GM10266 (cell line): ENCODE measurements around the gene PDE4D.

Experiments used
- DNase-seq: peaks from one replicate; pipeline ENCODE4 v3.0.0; 2012; ENCODE audit errors: extremely low spot score
- CTCF ChIP-seq: IDR thresholded peaks from 2 replicates; pipeline ENCODE4 v1.5.1; 2012; ENCODE audit warnings: mild to moderate bottlenecking, low read depth; ENCODE audit not compliant: control insufficient read depth, insufficient read depth; ENCODE audit errors: missing control alignments

PDE4D gene

GRCh38 chr5:59832577-59833301 lies 60.8 kb downstream of the PDE4D start:
- DNase-seq, result no peak
- TF ChIP-seq CTCF, result no peak

GRCh38 chr5:59831326-59832010 lies 62.1 kb downstream of the PDE4D start:
- no peak for DNase-seq

GRCh38 chr5:59830536-59831200 lies 62.9 kb downstream of the PDE4D start:
- TF ChIP-seq CTCF, result no peak
- no peak for DNase-seq

More at GRCh38 chr5:59831326-59832010, 62.1 kb downstream of the PDE4D start:
- no peak for TF ChIP-seq CTCF

DNA sequence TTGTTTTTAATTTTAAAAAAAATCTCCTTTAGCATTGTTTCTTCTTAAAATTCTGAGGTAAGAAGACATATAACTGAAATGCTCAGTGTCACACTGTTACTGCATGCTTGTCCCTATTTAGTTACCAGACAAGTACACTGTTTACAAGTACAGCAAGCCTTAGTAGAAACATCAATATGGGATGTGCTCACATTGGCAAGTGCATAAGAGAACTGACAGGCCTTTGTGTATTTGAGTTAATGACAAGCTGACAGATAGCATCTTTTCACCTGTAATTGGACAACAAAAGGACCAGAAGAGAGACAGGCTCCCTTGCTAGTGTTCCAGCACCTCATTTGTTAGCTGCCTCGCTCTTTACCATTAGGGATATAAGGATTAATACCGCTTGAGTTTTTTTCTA lies 63.6 kb downstream of the PDE4D start:
- DNase-seq, result no peak
- no peak for TF ChIP-seq CTCF

DNA sequence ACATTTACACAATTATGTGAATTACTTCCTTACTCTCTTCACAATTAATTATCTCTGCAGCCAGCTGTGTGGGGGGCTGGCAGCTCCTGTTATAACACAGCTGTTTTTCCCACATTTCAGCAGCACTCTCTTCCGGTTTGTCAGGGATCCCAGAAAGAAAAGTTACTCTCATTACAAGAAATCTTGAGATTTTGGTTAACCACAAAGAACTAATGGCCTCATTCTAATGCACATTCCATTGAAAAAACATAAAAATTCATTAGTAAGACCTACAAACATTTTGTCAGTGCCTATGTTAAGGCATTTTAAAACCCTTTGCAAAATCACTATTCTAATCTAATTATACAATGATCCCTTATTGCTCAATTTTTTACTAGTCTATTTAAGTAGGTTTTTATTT lies 64.1 kb downstream of the PDE4D start:
- DNase-seq, result no peak

DNA sequence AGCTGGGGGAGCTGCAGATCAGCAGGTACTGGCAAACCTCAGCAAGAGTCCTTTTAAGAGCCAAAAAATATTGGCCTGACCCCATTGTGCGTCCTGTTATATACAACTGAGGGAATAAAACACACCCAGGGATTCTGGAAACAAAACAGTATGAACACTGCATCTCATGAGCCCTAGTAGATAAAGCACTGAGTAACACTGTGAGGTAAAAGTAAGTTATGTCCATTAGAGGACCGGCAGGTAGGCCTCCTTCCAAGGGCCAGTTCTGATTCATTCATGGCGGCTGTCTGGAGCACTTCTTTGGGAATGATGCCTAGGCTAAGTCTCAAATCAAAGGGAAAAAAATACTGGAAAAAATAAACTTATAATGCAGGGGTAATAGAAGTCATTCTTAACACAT lies 64.9 kb downstream of the PDE4D start:
- no peak for TF ChIP-seq CTCF
- no peak for DNase-seq

More for the DNA sequence above, 64.1 kb downstream of the PDE4D start:
- no peak for TF ChIP-seq CTCF
